ENCODE data around the gene SLC30A4. TPM values are rescaled to one million over a fixed set of nuclear protein-coding genes. Genes with fewer than 3 reads are reported as not detected.

The SLC30A4 gene
- total RNA-seq, 1 experiment from 2014 or later, result not detected

- Histone ChIP-seq H3K27ac (ENCODE audit: insufficient read length, low read depth, low read length) (no peak overlapping the region), H3K4ac (ENCODE audit: low read depth, low read length) (no peak overlapping the region), H2AFZ (ENCODE audit: low read length) (no peak overlapping the region), H4K5ac (ENCODE audit: insufficient read length, low read depth, low read length) (no peak overlapping the region), H3K27me3 (ENCODE audit: insufficient read depth, low read length) (no peaks in the 10 kb centered on the region), H2BK5ac (ENCODE audit: insufficient read length, low read length) (no peak overlapping the region), H3K4me1 (ENCODE audit: insufficient read depth, low read length) (no peaks in the 10 kb centered on the region), H2BK120ac (ENCODE audit: low read depth, low read length, poor library complexity, severe bottlenecking) (no peak overlapping the region), H3K79me2 (ENCODE audit: insufficient read depth, low read length) (no peaks in the 10 kb centered on the region), H4K8ac (replicated peaks; ENCODE audit: insufficient read length, low read depth, low read length) (no peak overlapping the region), H2BK12ac (ENCODE audit: insufficient read length, low read depth, low read length) (no peak overlapping the region), H4K91ac (ENCODE audit: insufficient read length, low read depth, low read length) (no peak overlapping the region), H3K18ac (ENCODE audit: insufficient read length, low read depth, low read length) (no peak overlapping the region), H3K23me2 (ENCODE audit: insufficient read length, low read depth, low read length, poor library complexity, severe bottlenecking) (no peaks in the 10 kb centered on the region), H3K9me3 (ENCODE audit: control insufficient read depth, low read depth, low read length) (no peaks in the 10 kb centered on the region), H2BK20ac (ENCODE audit: low read depth, low read length, poor library complexity, severe bottlenecking) (no peak overlapping the region), H3K56ac (ENCODE audit: insufficient read length, low read depth, low read length) (no peak overlapping the region), H3K4me2 (ENCODE audit: insufficient read depth, insufficient read length, low read length) (no peak overlapping the region), H2BK15ac (ENCODE audit: low read depth, low read length) (no peak overlapping the region), H4K20me1 (ENCODE audit: control insufficient read depth, insufficient read depth, insufficient read length) (no peaks in the 10 kb centered on the region), H3K79me1 (ENCODE audit: insufficient read depth, low read depth, low read length, poor library complexity, severe bottlenecking) (no peaks in the 10 kb centered on the region), H3T11ph (ENCODE audit: low read length) (no peak overlapping the region), H3K23ac (ENCODE audit: insufficient read length, low read depth, low read length) (no peak overlapping the region), H3K14ac (ENCODE audit: insufficient read depth, low read length) (no peak overlapping the region), H3K9ac (ENCODE audit: extremely low read depth, insufficient read length, low read length) (no peak overlapping the region), H2AK5ac (ENCODE audit: insufficient read length, low read length) (no peak overlapping the region)
- no peak for DNase-seq
- Mint-ChIP-seq H3K4me1 (no peaks in the 10 kb centered on the region), H3K9me3 (no peaks in the 10 kb centered on the region), H3K27me3 (ENCODE audit: low read depth) (peaks cover 73% of the 10 kb centered on the region), H3K36me3 (ENCODE audit: insufficient read depth in 1 of 3, low read depth in 3 of 3) (no peaks in the 10 kb centered on the region), H3K27ac (no peak overlapping the region), H3K4me3 (no peak overlapping the region)
- TF ChIP-seq CTCF (conservative IDR thresholded peaks at IDR 0.05), result no peak
- no CpG with 5 or more reads among the region's 1 CpG for WGBS (ENCODE audit: extremely low coverage, insufficient read length, low lambda C conversion rate)
Observed at GRCh38 chr15:45489690-45490238, 32.8 kb downstream of the SLC30A4 start.

Measured in H9 (cell line).